ENCODE measurements around the gene CDK5RAP1. TPM values are rescaled to one million over a fixed set of nuclear protein-coding genes. Genes with fewer than 3 reads are reported as not detected.

CDK5RAP1 gene
- total and polyA plus RNA-seq, 2 of the 8 experiments (the other 6 are each of a cell fraction or from before 2014, with no cell fraction given), result 37.8 to 46.6 TPM

- Histone ChIP-seq H3K4me3 (ENCODE audit: extremely low read depth in 1 of 4, insufficient read depth in 2 of 4, low read depth in 3 of 4, low read length in 4 of 4) (peak overlapping the region in 3 of 4 experiments; percentile 83 to 99 (median 91); a peak in 3 of 8 replicates), H4K5ac (ENCODE audit: insufficient read length, low read depth, low read length) (no peak overlapping the region), H2BK15ac (ENCODE audit: low read length) (no peak overlapping the region), H3K36me3 (ENCODE audit: control insufficient read depth in 2 of 4, insufficient read depth in 4 of 4, low read length in 3 of 4) (peaks cover 0 to 3% (median 2%) of the 10 kb centered on the region in 4 experiments; a peak in 5 of 8 replicates), H4K20me1 (replicated peaks in 1 of 2; ENCODE audit: control insufficient read depth in 1 of 2, insufficient read depth in 2 of 2, low read length in 2 of 2) (peaks cover 2 to 9% of the 10 kb centered on the region in 2 experiments), H2AFZ (ENCODE audit: low read length) (no peak overlapping the region), H3K4me2 (ENCODE audit: insufficient read depth in 1 of 2, low read depth in 2 of 2, low read length in 2 of 2) (peak overlapping the region; percentile 63 to 83; a peak in 2 of 4 replicates), H4K91ac (replicated peaks; ENCODE audit: insufficient read length, low read length) (no peak overlapping the region), H3K56ac (replicated peaks; ENCODE audit: insufficient read length, low read depth, low read length) (no peak overlapping the region), H4K8ac (ENCODE audit: extremely low read depth, insufficient read depth, low read length) (no peak overlapping the region), H3K4ac (replicated peaks; ENCODE audit: insufficient read length, low read depth, low read length) (no peak overlapping the region), H3K27ac (ENCODE audit: low read depth, low read length) (no peak overlapping the region), H3K79me2 (ENCODE audit: control insufficient read depth in 1 of 2, insufficient read depth in 2 of 2, low read length in 2 of 2) (peaks cover 13 to 51% of the 10 kb centered on the region in 2 experiments), H3K79me1 (ENCODE audit: low read depth, low read length) (peaks cover 8% of the 10 kb centered on the region), H3K23me2 (ENCODE audit: low read depth, low read length) (peaks cover 5% of the 10 kb centered on the region; the same call in 1 of the 2 replicates), H3K27me3 (replicated peaks in 1 of 4; ENCODE audit: control insufficient read depth in 3 of 4, extremely low read depth in 1 of 4, insufficient read depth in 3 of 4, low read length in 3 of 4) (no peaks in the 10 kb centered on the region), H3K14ac (ENCODE audit: insufficient read length) (no peak overlapping the region), H3K4me1 (replicated peaks in 1 of 4; ENCODE audit: control insufficient read depth in 3 of 4, insufficient read depth in 4 of 4, low read length in 3 of 4) (peaks cover 0 to 6% (median 2%) of the 10 kb centered on the region in 4 experiments; a peak in 3 of 7 replicates), H3K23ac (ENCODE audit: insufficient read length) (no peak overlapping the region), H2BK120ac (replicated peaks; ENCODE audit: low read depth, low read length) (no peak overlapping the region), H2BK20ac (ENCODE audit: low read length) (no peak overlapping the region), H3K9me3 (ENCODE audit: insufficient read depth in 2 of 2, low read depth in 1 of 2, low read length in 1 of 2) (no peaks in the 10 kb centered on the region), H3K9ac (replicated peaks in 1 of 4; ENCODE audit: extremely low read depth in 1 of 4, low read depth in 3 of 4, low read length in 3 of 4) (no peak overlapping the region), H2BK12ac (ENCODE audit: low read depth, low read length) (no peak overlapping the region), H2BK5ac (ENCODE audit: low read depth, low read length) (no peak overlapping the region), H3K18ac (ENCODE audit: extremely low read depth, low read length) (no peak overlapping the region), H2AK5ac (ENCODE audit: low read depth, low read length) (no peak overlapping the region)
- POLR2A ChIA-PET (ENCODE audit: partially characterized antibody), result interaction anchor here (0.6 kb wide), 1 partner anchor 204 kb away, joined by 3 read pairs; no protein-coding TSS in a partner anchor
- TF ChIP-seq RNF2 (IDR thresholded peaks at IDR 0.05; ENCODE audit: borderline replicate concordance, low read depth, low read length, missing control alignments, poor library complexity, severe bottlenecking) (no peak), POLR2A (IDR thresholded peaks at IDR 0.05; ENCODE audit: control extremely low read depth in 1 of 2, low read depth in 2 of 2, low read length in 2 of 2) (no peak), CBX5 (IDR thresholded peaks at IDR 0.05; ENCODE audit: low read depth, low read length) (no peak), SRF (IDR thresholded peaks at IDR 0.05; ENCODE audit: low read depth, low read length) (no peak)
- DNase-seq (ENCODE audit: low read depth in 1 of 2, low spot score in 2 of 2) (no peak), FAIRE-seq (no peak)
- CTCF ChIA-PET (ENCODE audit: partially characterized antibody), result interaction anchor here (1.0 to 1.9 kb wide), 3 partner anchors 9 to 137 kb away, joined by 3 to 9 read pairs (median 3); no protein-coding TSS in a partner anchor
- 74% methylated on average over 6 of the region's 6 CpGs; no CpG with 5 or more reads in 1 of the 2 experiments for WGBS, 2 experiments (ENCODE audit: extremely low coverage in 1 of 2, insufficient coverage in 1 of 2, insufficient read length in 1 of 2, insufficient replicate concordance in 2 of 2, low coverage in 1 of 2, low lambda C conversion rate in 2 of 2, missing lambda C conversion rate in 1 of 2)
These were observed 1.4 kb downstream of the CDK5RAP1 start for GRCh38 chr20:33399924-33400323.

Data from H1 (cell line).